Kidney (tissue), 14 donors: ENCODE measurements around the gene SLC35G6. TPM values are rescaled to one million over a fixed set of nuclear protein-coding genes. Genes with fewer than 3 reads are reported as not detected.

Experiments used
- DNase-seq, 5 donors: peaks; one replicate each; pipeline ENCODE4 v3.0.0-alpha.2; 2013 to 2020
- FAIRE-seq: peaks from 2 replicates; lab custom pipeline; 2012; peaks lifted over from hg19 to GRCh38; lab: Jason Lieb, UNC
- H3K27ac ChIP-seq, 2 donors: one replicate each; pipeline ENCODE4 v1.7.0; 2013; ENCODE audit warnings: low read depth in 2 of 2, low read length in 2 of 2, inconsistent platforms in 1 of 2
- H3K27me3 ChIP-seq: one replicate; pipeline ENCODE4 v1.7.1; 2013; ENCODE audit warnings: low read length, inconsistent platforms; ENCODE audit not compliant: control insufficient read depth, insufficient read depth
- H3K36me3 ChIP-seq, 3 donors: one replicate each; pipeline versions ENCODE4 v1.7.0 to v1.7.1; 2013; ENCODE audit warnings: low read length in 3 of 3, control low read depth in 1 of 3, inconsistent platforms in 1 of 3; ENCODE audit not compliant: insufficient read depth in 3 of 3, control insufficient read depth in 2 of 3
- H3K4me1 ChIP-seq, 3 donors: one replicate each; pipeline versions ENCODE4 v1.7.0 to v1.7.1; 2013; ENCODE audit warnings: low read length in 3 of 3, inconsistent platforms in 1 of 3, low read depth in 1 of 3; ENCODE audit not compliant: control insufficient read depth in 2 of 3, insufficient read depth in 2 of 3
- H3K4me3 ChIP-seq, 3 donors: one replicate each; pipeline versions ENCODE4 v1.7.0 to v1.8.1; 2013; ENCODE audit warnings: low read length in 3 of 3, control low read depth in 1 of 3, inconsistent platforms in 1 of 3
- H3K9ac ChIP-seq, 3 donors: one replicate each; pipeline versions ENCODE4 v1.7.0 to v1.7.1; 2013; ENCODE audit warnings: low read length in 3 of 3, control low read depth in 1 of 3, inconsistent platforms in 1 of 3
- H3K9me3 ChIP-seq, 3 donors: one replicate each; pipeline versions ENCODE4 v1.7.0 to v1.7.1; 2013; ENCODE audit warnings: low read length in 3 of 3, control low read depth in 1 of 3, inconsistent platforms in 1 of 3; ENCODE audit not compliant: control insufficient read depth in 2 of 3, insufficient read depth in 1 of 3
- CTCF ChIP-seq: IDR thresholded peaks from 3 replicates; pipeline ENCODE4 v1.5.1; 2012; ENCODE audit warnings: mild to moderate bottlenecking, moderate library complexity, borderline replicate concordance; ENCODE audit not compliant: insufficient read depth; ENCODE audit errors: extremely low read depth
- intact Hi-C: fragments of 100-400 bp; cut with DNase I; formaldehyde crosslinking; loops from one replicate; pipeline ENCODE4 v1.11.1; 2022
- polyA plus RNA-seq: library from polyadenylated mRNA; stranded (reverse); fragments of 350-450 nt; fragmentation: Illumina TruSeq; extraction: RNeasy Lipid Tissue Mini Kit (QIAGEN cat#74804); gene quantifications from one replicate; pipeline ENCODE4 v1.2.3, GENCODE V29; 2014; ENCODE audit warnings: low read depth, low replicate concordance; ENCODE audit not compliant: insufficient read depth
- total RNA-seq: library from RNA; stranded (reverse); fragmentation: NEBNext Ultra II Directional; extraction: Animal tissue kit (Norgen Biotek cat#: 25700); gene quantifications from one replicate; pipeline ENCODE4 v1.2.1, GENCODE V29; 2021
- donor health status: control.
- donor health status: control.
- donor health status: control.
- donor health status: control.
- donor health status: control.
- donor health status: DM: yes; HTN: yes; CAD: no.
- donor health status: Normal renal cell carcinoma (clear cell type).

Gene SLC35G6
- total and polyA plus RNA-seq, 2 donors from 2014 or later, result not detected

- no peak for TF ChIP-seq CTCF
- FAIRE-seq, result no peak
- DNase-seq, result peak in 1 of 5 donors; percentile 32
- intact Hi-C loops, result no loop called here
- Histone ChIP-seq H3K9ac (no peak overlapping the region), H3K27ac (no peak overlapping the region), H3K36me3 (no peaks in the 10 kb centered on the region), H3K4me1 (peaks cover 0 to 11% (median 7%) of the 10 kb centered on the region in 3 donors), H3K4me3 (no peak overlapping the region), H3K27me3 (peaks cover 9% of the 10 kb centered on the region), H3K9me3 (no peaks in the 10 kb centered on the region)
Observed at GRCh38 chr17:7443499-7444485, 37.5 kb upstream of the SLC35G6 start.

GRCh38 chr17:7444682-7445618 lies 36.3 kb upstream of the SLC35G6 start, which contains the start of gene CHRNB1:
CHRNB1 (plus strand) TSS chr17:7445061; CDS start chr17:7445128, 67 bp downstream.
- no peak for FAIRE-seq
- peak within 1 kb of the TSS in 2 of 3 donors; percentile 12 to 24 for H3K9ac ChIP-seq
- peak; percentile 2 for TF ChIP-seq CTCF

GRCh38 chr17:7445619-7445968 lies 35.7 kb upstream of the SLC35G6 start:
- FAIRE-seq (no peak), DNase-seq (peak in 2 of 5 donors; percentile 17 to 64)
- TF ChIP-seq CTCF, result no peak
- peaks cover 0 to 5% (median 4%) of the 10 kb centered on the region in 3 donors for H3K4me1 ChIP-seq
- intact Hi-C loops, result no loop called here
- no peaks in the 10 kb centered on the region for H3K9me3 ChIP-seq
- H3K27me3 ChIP-seq, result peaks cover 8% of the 10 kb centered on the region
- H3K4me3 ChIP-seq, result peak overlapping the region; percentile 4 to 52 (median 20)
- H3K9ac ChIP-seq, result peak overlapping the region in 1 of 3 donors; percentile 12
- H3K27ac ChIP-seq, result peak overlapping the region; percentile 8 to 43
- no peaks in the 10 kb centered on the region for H3K36me3 ChIP-seq

More at GRCh38 chr17:7444682-7445618, 36.3 kb upstream of the SLC35G6 start, which contains the start of gene CHRNB1:
- Histone ChIP-seq H3K9me3 (no peaks in the 10 kb centered on the region), H3K4me1 (peaks cover 0 to 9% (median 7%) of the 10 kb centered on the region in 3 donors), H3K36me3 (no peaks in the 10 kb centered on the region), H3K27ac (peak within 1 kb of the TSS; percentile 8 to 43), H3K27me3 (peaks cover 8% of the 10 kb centered on the region), H3K4me3 (peak within 1 kb of the TSS; percentile 20 to 52 (median 42))
- peak; percentile 60 to 93 (median 75) for DNase-seq
- intact Hi-C loops, result no loop called here
